T1000 (cell line): ENCODE results near the gene LPCAT1.
"Not testable (repeated sequence)": the region's sequence is repeated elsewhere in the genome, so short reads cannot be mapped to it uniquely, and the experiment has no call there.

Experiments
- DNase-seq: peaks from one replicate; lab custom pipeline; 2025; ENCODE audit warnings: mixed read lengths; lab: John Stamatoyannopoulos, UW

LPCAT1 gene

GRCh38 chr5:1508659-1509290 is 15.0 kb downstream of the LPCAT1 start:
- DNase-seq, result no peak

GRCh38 chr5:1507961-1508658 is 15.7 kb downstream of the LPCAT1 start:
- no peak for DNase-seq

GRCh38 chr5:1507457-1507856 is 16.3 kb downstream of the LPCAT1 start:
- DNase-seq, result no peak

- no peak for DNase-seq
These were observed 16.8 kb downstream of the LPCAT1 start for GRCh38 chr5:1507014-1507375.

- DNase-seq, result no peak
These were observed 17.3 kb downstream of the LPCAT1 start for GRCh38 chr5:1506242-1507013.

- no peak for DNase-seq
These were observed 18.1 kb downstream of the LPCAT1 start for GRCh38 chr5:1505506-1506241.

- not testable (repeated sequence) for DNase-seq
These were observed 18.7 kb downstream of the LPCAT1 start for GRCh38 chr5:1505089-1505488.

GRCh38 chr5:1504617-1505016 is 19.1 kb downstream of the LPCAT1 start:
- no peak for DNase-seq

- no peak for DNase-seq
These were observed 19.6 kb downstream of the LPCAT1 start for GRCh38 chr5:1504069-1504595.

GRCh38 chr5:1503241-1504068 is 20.3 kb downstream of the LPCAT1 start:
- DNase-seq, result no peak

GRCh38 chr5:1502737-1503120 is 21.0 kb downstream of the LPCAT1 start:
- no peak for DNase-seq

- no peak for DNase-seq
These were observed 21.6 kb downstream of the LPCAT1 start for GRCh38 chr5:1502046-1502736.

- DNase-seq, result no peak
These were observed 22.3 kb downstream of the LPCAT1 start for GRCh38 chr5:1501372-1502045.

GRCh38 chr5:1500411-1501091 is 23.2 kb downstream of the LPCAT1 start:
- DNase-seq, result no peak

GRCh38 chr5:1499851-1500250 is 23.9 kb downstream of the LPCAT1 start:
- DNase-seq, result no peak

- DNase-seq, result no peak
These were observed 24.9 kb downstream of the LPCAT1 start for GRCh38 chr5:1498623-1499416.

GRCh38 chr5:1497795-1498622 is 25.8 kb downstream of the LPCAT1 start:
- DNase-seq, result no peak
